Adrenal gland (tissue), 5 donors: Measurements from ENCODE around the gene GABPB1.

Experiments used
- CTCF ChIP-seq, 6 experiments: fragments of 450-650 bp in 4 of 6; fragments of 200-600 bp in 2 of 6; sonication (generic) in 1 of 6; IDR thresholded peaks; 1 replicate in 5 of 6; 2 replicates in 1 of 6; pipeline versions ENCODE4 v1.5.1 to v1.8.0; 2016 to 2021; ENCODE audit warnings: antibody characterized with exemption in 6 of 6, mild to moderate bottlenecking in 2 of 6, moderate library complexity in 1 of 6
- POLR2A ChIP-seq, 2 donors: fragments of 450-650 bp; IDR thresholded peaks; one replicate each; pipeline ENCODE4 v1.6.1; 2017; ENCODE audit warnings: antibody characterized with exemption in 2 of 2, mild to moderate bottlenecking in 2 of 2, moderate library complexity in 1 of 2
- donor health status: DM: no; HTN: no; CAD: no.

GRCh38 chr15:50355619-50355905, 564 bp upstream of the GABPB1 start:
- TF ChIP-seq CTCF (IDR thresholded peaks at IDR 0.05) (no peak), POLR2A (IDR thresholded peaks at IDR 0.05) (no peak)
